Effector CD4-positive, alpha-beta T cell (primary cell): ENCODE data around the gene TMEM269.
A peak's percentile ranks its signal among the peaks of the same experiment; 100 is the strongest.

Source experiments
- DNase-seq: peaks from one replicate; pipeline ENCODE4 v3.0.0-alpha.2; 2020
- total RNA-seq: gene quantifications from one replicate; lab custom pipeline; 2026; lab: John Stamatoyannopoulos, UW

The TMEM269 gene
- total RNA-seq = 2.4 reads per million, percentile 7 among the genes with 10 or more reads in this experiment

GRCh38 chr1:42784946-42785693 lies at the start of gene TMEM269:
Gene TMEM269 (plus strand): TSS chr1:42784991. CDS start chr1:42789894, 4,903 bp downstream.
- peak; percentile 14 for DNase-seq

DNA sequence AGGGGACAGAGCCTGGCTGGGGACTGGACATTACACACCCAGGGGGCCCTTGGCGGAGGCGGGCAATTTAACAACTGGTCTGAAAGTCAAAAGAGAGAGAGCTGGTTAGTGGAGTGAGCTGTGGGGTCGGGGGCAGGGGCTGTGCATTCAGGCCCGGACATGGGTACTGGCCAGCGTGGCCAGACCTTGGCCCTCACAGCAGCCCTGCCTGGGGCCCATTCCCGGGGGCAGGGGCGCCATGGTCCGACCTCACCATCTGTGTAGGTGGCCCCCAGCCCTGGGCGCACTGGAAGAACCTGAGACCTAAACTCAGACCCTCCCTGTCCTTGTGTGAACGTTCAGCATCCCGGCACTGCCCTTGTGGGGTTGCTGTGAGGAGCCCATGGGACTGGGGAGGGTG lies 49.7 kb upstream of the TMEM269 start:
- no peak for DNase-seq

GRCh38 chr1:42735477-42736105 lies 49.2 kb upstream of the TMEM269 start:
- DNase-seq = no peak

- DNase-seq = no peak
Observed at GRCh38 chr1:42736152-42736551, 48.6 kb upstream of the TMEM269 start.

GRCh38 chr1:42736571-42737200 lies 48.1 kb upstream of the TMEM269 start:
- DNase-seq = no peak

DNA sequence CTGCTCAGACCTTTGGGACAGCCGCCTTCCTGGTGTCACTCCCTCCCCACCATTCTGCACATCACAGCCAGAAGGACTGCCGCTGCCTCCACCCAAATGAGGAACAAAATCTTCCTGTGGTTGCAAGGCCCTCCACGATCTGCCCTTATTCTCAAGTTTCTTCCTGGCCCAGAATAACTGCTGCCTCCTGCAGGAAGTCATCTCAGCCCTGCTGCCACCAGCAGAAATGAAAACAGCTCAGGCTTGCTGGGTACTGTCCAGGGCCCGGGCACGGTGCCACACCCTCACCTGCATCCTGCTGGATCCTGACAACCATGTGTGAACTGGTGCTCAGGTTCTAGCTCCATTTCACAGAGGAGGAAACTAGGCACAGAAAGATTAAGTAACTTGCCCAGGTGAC lies 47.5 kb upstream of the TMEM269 start:
- no peak for DNase-seq

GRCh38 chr1:42737986-42738677 lies 46.7 kb upstream of the TMEM269 start:
- no peak for DNase-seq

- no peak for DNase-seq
Observed at GRCh38 chr1:42738678-42739226, 46.0 kb upstream of the TMEM269 start.

DNA sequence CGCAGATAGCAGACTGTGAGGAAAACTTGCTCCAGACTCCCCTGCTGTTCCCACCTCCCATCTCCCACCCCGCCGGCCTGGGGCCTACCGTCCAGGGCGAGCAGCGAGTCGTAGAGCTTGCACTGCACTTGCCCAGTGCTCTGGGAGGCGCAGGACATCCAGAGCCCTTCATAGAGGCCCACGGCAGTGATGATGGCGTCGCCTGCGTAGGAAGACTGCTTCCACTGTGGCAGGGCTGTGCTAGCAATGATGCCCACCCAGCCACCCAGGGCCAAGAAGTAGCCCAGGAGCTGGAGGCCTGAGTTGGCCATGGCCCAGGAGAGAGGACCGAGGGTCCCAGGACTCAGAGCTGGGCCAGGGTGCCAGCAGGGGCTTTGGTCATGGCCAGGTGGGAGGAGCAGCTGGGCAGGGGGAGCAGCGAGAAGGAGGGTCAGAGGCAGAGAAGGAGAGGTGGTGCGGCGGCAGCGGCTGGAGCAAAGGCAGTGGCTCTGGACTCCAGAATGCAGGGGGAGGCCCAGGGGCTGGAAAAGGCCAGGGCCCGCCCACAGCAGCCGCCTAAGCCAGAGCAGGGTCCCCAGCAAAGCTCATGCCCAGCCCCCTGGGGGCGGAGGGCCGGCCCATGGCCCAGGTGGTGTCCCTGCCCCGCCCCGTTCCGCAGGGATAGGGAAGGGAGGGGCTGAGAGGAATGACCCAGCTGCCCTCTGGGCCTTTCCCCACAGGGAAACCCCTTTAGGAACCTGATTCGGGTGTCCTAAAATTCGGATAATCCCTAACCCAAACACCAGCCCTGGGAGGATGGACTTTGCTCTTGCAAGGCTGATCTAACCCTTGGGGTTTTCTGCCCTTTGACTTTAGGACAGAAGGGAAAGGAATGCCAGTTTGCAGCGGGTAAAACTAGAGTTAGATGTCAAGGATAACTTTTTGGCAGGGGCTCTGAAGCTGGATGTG lies 44.8 kb upstream of the TMEM269 start, which contains the start of gene CLDN19:
Gene CLDN19, minus strand, starts transcription at position 484 of the 948 bp plus-strand sequence. Its CDS starts 173 bp downstream, at position 311.
- no peak for DNase-seq

- DNase-seq = no peak
Observed at GRCh38 chr1:42740851-42741580, 43.8 kb upstream of the TMEM269 start.

DNA sequence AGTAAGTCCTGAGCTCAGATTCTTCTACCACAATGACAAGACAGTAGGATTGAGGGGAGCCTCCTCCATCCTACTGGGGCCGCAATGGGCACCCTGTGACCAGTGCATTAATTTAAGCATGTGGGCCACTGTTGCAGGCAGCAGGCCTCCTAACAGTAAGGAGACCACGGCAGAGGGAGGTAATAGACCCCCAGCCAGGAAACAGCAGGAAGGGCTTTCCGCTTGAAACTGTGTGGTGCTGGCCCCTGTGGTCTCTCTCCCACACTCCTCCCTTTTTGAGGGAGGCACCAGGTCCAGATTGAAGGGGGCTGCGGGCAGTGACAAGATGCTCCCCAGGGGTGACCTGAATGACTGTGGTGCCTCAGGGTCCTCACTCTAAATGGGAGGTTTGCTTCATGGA lies 43.1 kb upstream of the TMEM269 start:
- DNase-seq = no peak

DNA sequence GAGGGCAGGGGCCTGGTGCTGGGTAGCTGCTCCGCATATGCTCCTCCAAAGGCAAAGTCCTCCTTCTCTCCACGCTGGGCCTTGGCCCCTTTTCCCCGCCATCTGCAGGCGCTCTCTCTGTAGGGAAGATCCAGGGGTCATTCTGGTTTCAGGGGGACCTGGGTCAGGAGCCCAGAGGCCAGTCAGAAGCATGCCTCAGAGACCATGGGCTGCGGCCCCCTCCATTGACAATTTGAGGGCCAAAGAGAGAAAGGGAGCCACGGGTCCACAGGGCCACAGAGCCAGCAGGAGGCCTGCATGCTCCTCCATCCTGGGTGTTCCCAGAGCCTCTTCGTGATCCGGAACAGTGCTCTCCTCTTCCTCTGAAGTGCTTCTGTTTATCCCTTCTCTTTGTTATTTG lies 42.6 kb upstream of the TMEM269 start:
- no peak for DNase-seq

- no peak for DNase-seq
Observed at GRCh38 chr1:42742617-42743316, 42.0 kb upstream of the TMEM269 start.

GRCh38 chr1:42743317-42744147 lies 41.3 kb upstream of the TMEM269 start:
- no peak for DNase-seq

DNA sequence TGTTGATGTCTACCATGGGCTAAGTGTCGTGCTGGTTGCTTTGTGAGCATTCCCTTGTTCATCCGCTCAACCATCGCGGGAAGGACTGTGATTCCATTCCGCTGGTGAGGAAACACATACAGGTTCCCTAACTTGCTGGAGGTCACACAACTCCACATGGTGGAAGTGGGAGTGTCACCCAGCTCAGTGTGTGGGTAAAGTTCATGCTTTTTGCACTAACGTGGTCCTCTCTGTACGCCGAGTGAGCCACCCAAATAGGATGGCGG lies 40.7 kb upstream of the TMEM269 start:
- no peak for DNase-seq

DNA sequence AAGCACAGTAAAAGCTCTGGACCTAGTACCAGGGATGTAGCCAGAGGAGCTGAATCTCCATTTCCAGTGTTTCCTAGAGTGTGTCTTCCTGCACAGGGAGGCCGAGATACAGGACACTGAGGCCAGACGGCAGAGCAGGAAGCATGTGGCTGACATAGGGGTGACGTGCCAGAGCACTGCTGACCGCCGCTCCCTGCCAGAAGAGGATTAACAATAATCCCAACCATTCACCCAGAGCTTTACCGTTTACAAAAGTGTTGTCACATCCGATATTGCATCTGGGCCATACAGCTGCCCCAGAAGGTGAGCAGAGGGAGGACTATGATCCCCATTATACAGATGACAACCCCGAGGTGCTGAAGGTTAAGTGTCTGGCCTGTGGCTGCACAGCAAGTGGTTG lies 38.9 kb upstream of the TMEM269 start:
- DNase-seq = no peak

DNA sequence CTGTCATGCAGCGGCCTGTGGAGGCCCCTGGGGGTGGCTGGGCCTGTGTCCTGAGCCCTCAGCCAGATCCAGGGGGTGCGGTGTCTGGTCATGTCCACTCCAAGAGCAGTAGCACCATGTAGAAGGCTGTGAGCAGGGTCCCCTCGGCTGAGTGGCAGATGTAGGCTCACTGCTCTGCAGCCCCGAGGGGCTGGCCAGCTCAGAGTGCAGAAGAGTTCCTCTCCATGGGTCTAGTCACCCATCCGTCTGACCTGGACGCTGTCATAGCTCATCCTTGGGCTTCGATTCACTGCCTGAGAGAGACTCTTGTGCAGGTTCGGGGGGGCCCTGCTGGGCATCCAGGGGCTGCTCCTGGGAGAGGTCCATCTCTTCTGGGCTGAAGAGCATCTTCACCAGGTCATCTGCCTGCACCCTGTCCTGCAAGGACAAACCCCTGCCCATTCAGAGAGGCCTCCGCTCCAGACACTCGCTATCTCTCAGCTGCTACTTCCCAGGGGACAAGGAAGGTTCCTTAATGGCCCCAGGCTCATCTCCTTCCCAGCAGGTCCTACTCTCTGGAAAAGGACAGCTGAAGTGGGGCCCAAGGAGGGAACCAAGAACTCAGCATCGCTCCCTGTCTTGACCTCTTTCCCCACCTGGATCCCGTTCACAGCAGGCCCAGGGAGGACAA lies 38.2 kb upstream of the TMEM269 start:
- no peak for DNase-seq

DNA sequence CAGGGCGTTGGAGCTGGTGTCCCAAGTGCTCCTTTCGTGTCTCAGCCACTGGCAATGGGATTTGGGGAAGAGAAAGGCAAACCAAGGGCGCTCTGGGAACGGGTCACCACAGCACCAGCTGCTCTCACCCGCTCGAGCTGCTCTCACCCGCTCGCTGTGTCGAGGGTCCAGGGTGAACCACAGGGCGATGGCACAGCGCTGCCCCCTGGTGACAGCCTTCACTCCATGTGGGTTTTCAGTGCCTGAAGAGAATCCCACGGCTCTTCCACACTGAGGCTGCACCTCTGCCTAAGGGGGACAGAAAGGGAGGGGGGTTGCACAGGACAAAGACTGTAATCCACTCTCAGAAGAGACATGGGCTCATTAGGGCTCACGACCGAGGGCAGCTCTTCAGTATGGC lies 37.7 kb upstream of the TMEM269 start:
- DNase-seq = peak; percentile 29

GRCh38 chr1:42748021-42748420 lies 36.8 kb upstream of the TMEM269 start:
- DNase-seq = no peak
